HG03108 (cell line): ENCODE results near the gene TESK2.
"Not testable (repeated sequence)": the region's sequence is repeated elsewhere in the genome, so short reads cannot be mapped to it uniquely, and the experiment has no call there.

Source experiments
- ATAC-seq: cut with Tn5 transposase; IDR thresholded peaks from one replicate; pipeline ENCODE4 v1.9.1; 2021; ENCODE audit warnings: moderate library complexity; ENCODE audit not compliant: unreplicated experiment

The TESK2 gene, protein sequence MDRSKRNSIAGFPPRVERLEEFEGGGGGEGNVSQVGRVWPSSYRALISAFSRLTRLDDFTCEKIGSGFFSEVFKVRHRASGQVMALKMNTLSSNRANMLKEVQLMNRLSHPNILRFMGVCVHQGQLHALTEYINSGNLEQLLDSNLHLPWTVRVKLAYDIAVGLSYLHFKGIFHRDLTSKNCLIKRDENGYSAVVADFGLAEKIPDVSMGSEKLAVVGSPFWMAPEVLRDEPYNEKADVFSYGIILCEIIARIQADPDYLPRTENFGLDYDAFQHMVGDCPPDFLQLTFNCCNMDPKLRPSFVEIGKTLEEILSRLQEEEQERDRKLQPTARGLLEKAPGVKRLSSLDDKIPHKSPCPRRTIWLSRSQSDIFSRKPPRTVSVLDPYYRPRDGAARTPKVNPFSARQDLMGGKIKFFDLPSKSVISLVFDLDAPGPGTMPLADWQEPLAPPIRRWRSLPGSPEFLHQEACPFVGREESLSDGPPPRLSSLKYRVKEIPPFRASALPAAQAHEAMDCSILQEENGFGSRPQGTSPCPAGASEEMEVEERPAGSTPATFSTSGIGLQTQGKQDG

DNA sequence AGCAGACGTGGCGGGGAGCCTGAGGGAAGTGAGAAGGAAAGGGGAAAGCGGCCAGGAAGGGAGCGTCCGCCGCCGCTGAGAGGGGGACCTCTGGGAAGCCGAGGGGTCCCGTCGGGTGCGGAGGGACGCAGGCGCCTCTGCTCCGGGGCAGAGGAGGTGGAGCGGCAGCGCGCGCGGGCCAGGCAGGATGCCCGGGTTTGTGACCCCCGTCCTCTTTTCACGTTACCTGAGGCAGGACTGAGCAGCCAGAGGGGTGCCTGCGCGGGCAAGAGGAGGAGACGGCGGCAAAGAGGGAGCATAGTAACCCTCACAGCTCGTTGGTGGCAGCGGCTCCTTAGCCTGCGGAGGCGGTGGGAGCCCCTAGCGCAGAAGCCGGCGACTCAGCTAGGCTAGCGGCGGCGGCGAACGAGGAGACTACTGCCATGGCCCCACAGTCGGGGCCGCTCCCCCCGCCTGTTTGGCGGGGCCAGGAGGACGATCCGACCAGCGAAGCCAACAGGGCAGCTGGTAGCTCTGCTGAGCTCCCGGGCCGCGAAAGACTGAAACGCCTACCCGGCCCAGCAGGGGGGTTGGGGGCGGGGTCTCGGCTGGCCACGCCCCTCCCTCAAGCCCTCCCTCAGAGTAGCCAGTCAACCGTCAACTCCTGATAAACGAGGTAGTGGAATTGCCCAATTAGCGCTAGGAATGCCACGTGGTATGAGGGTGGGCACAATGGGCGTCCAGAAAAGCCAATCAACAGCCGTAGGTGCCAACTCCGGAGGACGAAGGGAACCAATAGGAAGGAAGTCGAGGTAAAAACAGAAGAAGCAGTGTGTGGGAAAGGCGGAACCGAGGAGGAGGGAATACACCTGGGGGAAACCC, at the start of gene TESK2:
TSS of gene TESK2 (minus strand) at position 538 of the 861 bp plus-strand sequence. CDS start 33,378 bp downstream, outside the sequence.
- ATAC-seq: peak; percentile 83

GRCh38 chr1:45536886-45537285, 45.9 kb upstream of the TESK2 start:
- no peak for ATAC-seq

GRCh38 chr1:45535988-45536766, 45.2 kb upstream of the TESK2 start:
- no peak for ATAC-seq

GRCh38 chr1:45531873-45532272, 40.9 kb upstream of the TESK2 start:
- ATAC-seq: no peak

DNA sequence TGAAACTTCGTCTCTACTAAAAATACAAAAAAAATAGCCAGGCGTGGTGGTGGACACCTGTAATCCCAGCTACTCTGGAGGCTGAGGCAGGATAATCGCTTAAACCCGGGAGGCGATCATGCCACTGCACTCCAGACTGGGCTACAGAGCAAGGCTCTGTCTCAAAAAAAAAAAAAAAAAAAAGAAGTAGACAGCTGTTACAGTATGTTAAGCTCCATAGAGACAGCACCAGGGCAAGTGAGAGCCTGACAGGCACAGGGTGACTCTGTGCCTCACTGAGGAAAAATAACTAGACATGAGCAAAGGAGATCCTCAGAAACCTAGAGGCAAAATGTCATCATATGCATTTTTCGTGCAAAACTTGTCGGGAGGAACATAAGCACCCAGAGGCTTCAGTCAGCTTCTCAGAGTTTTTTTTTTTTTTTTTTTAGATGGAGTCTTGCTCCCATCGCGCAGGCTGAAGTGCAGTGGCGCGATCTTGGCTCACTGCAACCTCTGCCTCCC, 39.7 kb upstream of the TESK2 start:
- ATAC-seq: no peak

- ATAC-seq: no peak
These were observed 35.2 kb upstream of the TESK2 start for GRCh38 chr1:45526135-45526644.

DNA sequence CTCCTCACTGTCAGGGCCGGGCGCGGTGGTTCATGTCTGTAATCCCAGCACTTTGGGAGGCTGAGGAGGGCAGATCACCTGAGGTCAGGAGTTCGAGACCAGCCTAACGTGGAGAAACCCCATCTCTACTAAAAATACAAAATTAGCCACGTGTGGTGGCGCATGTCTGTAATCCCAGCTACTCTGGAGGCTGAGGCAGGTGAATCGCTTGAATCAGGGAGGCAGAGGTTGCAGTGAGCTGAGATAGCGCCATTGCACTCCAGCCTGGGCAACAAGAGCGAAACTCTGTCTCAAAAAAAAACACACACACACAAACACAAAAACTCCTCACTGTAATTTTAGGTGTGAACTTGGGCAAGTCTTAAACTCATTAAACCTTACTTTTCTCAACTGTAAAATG, 33.0 kb upstream of the TESK2 start:
- ATAC-seq: not testable (repeated sequence)

DNA sequence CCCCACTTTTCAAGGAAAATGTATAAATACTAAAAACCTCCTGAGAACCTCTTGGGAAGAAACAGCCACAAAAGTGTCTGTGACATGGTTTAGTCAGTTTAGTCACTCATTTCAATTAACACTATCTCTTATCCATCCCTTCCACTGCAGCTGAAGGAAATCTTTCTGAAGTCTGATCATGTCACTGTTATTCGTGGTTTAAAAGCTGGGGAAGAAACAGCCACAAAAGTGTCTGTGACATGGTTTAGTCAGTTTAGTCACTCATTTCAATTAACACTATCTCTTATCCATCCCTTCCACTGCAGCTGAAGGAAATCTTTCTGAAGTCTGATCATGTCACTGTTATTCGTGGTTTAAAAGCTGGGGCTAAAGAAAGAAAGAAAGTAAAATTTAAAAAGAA, 32.6 kb upstream of the TESK2 start:
- not testable (repeated sequence) for ATAC-seq

DNA sequence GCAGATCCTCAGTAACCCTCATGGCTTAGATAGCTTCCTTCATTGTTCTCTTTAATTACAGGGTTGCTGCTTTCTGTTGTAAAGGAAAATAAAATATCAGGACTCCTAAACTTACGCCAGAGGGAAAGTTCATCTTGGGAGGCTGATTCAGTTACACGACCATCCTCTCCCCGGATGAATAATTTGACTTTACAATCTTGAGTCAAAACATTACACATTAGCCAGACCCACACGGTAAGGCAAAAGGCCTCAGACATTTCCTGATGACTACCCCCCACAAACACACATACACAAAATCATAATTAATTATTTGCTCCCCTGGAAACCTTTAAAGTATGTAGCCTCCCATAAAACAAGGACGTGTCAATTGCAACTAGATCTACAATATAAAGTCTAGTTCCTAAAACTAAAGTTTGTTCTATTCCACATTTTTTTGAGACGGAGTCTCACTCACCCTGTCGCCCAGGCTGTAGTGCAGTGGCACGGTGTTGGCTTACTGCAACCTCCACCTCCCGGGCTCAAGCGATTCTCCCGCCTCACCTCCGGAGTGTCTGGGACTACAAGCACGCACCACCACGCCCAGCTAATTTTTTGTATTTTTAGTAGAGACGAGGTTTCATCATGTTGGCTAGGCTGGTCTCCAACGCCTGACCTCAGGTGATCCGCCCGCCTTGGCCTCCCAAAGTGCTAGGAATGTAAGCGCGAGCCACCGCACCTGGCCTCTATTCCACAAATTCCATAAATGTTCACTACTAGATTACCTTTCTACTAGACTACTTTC, 31.6 kb upstream of the TESK2 start:
- no peak for ATAC-seq

GRCh38 chr1:45521413-45522323, 30.7 kb upstream of the TESK2 start, which contains the start of gene PRDX1:
Gene PRDX1, minus strand, starts transcription at chr1:45521884. Its CDS starts 2,841 bp downstream, at chr1:45519043.
- peak; percentile 83 for ATAC-seq

DNA sequence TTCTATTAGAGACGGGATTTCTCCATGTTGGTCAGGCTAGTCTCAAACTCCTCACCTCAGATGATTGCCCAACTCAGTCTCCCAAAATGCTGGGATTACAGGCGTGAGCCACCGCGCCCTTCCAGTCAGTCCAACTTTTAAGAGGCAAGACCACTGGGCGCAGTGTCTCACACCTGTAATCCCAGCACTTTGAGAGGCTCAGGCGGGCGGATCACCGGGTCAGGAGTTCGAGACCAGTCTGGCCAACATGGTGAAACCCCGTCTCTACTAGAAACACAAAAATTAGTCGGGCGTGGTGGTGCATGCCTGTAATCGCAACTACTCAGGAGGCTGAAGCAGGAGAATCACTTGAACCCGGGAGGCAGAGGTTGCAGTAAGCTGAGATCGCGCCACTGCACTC, 28.8 kb upstream of the TESK2 start:
- not testable (repeated sequence) for ATAC-seq

DNA sequence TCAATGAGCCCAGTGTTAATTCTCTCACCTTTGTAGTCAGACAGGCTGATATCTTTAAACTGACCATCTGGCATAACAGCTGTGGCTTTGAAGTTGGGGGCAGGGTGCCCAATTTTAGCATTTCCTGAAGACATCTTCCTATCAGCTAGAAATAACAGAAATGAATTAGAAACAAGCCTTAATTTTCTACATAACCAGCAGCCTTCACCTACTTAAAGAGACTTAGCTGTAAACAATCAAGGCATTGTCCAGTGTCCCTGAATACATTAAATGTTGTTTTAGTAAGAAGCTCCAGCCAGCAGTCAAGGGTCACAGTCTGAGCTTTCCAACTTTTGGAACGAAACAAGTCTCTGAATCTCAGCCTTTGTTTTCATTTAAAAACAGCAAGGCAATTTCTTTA, 27.9 kb upstream of the TESK2 start:
- no peak for ATAC-seq

- not testable (repeated sequence) for ATAC-seq
These were observed 27.4 kb upstream of the TESK2 start for GRCh38 chr1:45518366-45518765.

DNA sequence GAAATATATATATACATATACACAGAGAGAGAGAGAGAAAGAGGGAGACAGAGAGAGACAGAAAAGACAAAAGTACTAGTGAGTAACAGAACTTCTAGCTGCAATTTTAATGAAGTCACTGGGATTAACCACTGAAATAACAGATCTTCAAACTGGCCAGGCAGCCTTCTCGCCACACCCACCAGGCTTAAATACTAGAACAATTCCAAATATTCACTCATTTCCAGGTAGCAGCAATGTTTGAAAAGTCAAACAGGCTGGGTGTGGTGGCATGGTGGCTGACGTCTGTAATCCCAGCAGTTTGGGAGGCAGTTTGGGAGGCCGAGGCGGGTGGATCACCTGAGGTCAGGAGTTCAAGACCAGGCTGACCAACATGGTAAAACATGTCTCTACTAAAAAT, 25.5 kb upstream of the TESK2 start:
- no peak for ATAC-seq

DNA sequence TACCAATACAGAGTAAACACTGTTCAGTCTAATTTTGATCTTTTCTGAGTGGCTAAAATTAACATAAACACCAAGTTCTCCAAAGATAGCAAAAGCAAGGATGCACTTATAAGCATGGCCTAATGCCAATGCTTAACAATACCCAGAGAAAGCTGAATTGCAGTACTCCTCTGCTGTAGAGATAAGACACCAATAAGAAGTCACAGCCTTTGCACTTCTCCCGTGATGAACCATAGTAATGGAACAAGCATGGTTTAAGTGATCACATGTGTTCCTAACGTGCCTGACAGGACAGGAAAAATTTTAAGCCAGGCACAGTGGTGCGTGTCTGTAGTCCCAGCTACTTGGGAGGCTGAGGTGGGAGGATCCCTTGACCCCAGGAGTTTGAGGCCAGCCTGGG, 25.1 kb upstream of the TESK2 start:
- no peak for ATAC-seq

GRCh38 chr1:45513532-45514260, 22.7 kb upstream of the TESK2 start:
- not testable (repeated sequence) for ATAC-seq

DNA sequence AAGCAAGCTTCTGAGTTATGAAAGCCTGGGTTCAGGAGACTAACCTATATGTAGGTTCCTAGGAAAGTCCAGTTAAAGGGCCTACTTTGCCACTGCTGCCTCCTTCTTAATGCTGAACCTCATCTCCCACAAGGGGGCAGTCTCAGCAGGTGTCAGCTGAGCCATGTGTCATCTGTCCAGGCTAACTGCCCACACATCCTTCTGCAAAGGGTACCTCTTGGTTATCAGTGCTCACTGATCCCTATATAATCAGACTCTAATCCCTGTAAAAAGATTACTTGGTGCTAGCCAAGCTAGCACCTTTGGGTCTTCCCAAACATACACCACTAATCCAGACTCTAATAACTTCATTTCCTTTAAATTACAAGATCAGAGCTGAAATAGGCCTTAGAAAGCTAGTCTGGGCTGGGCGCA, 21.7 kb upstream of the TESK2 start:
- ATAC-seq: no peak
